Stimulated activated naive CD4-positive, alpha-beta T cell (primary cell): ENCODE measurements around the gene CELF2.

Source experiments
- DNase-seq, 6 experiments: peaks; one replicate each; lab custom pipeline; 2025; lab: John Stamatoyannopoulos, UW

CELF2 gene

GRCh38 chr10:11270135-11270857 is 252.6 kb downstream of the CELF2 start:
- peak; percentile 8 to 53 (median 50) for DNase-seq

- no peak for DNase-seq
Measured at GRCh38 chr10:11270858-11271179, 253.1 kb downstream of the CELF2 start.

- no peak for DNase-seq
Measured at GRCh38 chr10:11272915-11273389, 255.3 kb downstream of the CELF2 start.

GRCh38 chr10:11274452-11274851 is 256.8 kb downstream of the CELF2 start:
- DNase-seq, result no peak

- no peak for DNase-seq
Measured at GRCh38 chr10:11275651-11276050, 258.0 kb downstream of the CELF2 start.

- no peak for DNase-seq
Measured at GRCh38 chr10:11276449-11276990, 258.8 kb downstream of the CELF2 start.

- no peak for DNase-seq
Measured at GRCh38 chr10:11279314-11279713, 261.6 kb downstream of the CELF2 start.

- DNase-seq, result no peak
Measured at GRCh38 chr10:11280187-11280932, 262.7 kb downstream of the CELF2 start.

- DNase-seq, result no peak
Measured at GRCh38 chr10:11282156-11282555, 264.5 kb downstream of the CELF2 start.

- no peak for DNase-seq
Measured at GRCh38 chr10:11282661-11283060, 265.0 kb downstream of the CELF2 start.

- no peak for DNase-seq
Measured at GRCh38 chr10:11284291-11285085, 266.8 kb downstream of the CELF2 start.

- no peak for DNase-seq
Measured at GRCh38 chr10:11285171-11285570, 267.5 kb downstream of the CELF2 start.

- no peak for DNase-seq
Measured at GRCh38 chr10:11286261-11286852, 268.7 kb downstream of the CELF2 start.

- DNase-seq, result no peak
Measured at GRCh38 chr10:11288302-11288701, 270.6 kb downstream of the CELF2 start.

- no peak for DNase-seq
Measured at GRCh38 chr10:11290156-11290890, 272.7 kb downstream of the CELF2 start.

GRCh38 chr10:11292576-11293302 is 275.1 kb downstream of the CELF2 start:
- no peak for DNase-seq

GRCh38 chr10:11293332-11293731 is 275.7 kb downstream of the CELF2 start:
- no peak for DNase-seq

GRCh38 chr10:11294831-11295450 is 277.3 kb downstream of the CELF2 start:
- DNase-seq, result no peak

GRCh38 chr10:11295492-11295891 is 277.8 kb downstream of the CELF2 start:
- no peak for DNase-seq

GRCh38 chr10:11297136-11297535 is 279.5 kb downstream of the CELF2 start:
- DNase-seq, result no peak
